NCI-H146 (cell line): Measurements from ENCODE around the gene ZNF511.
A peak's percentile ranks its signal among the peaks of the same experiment; 100 is the strongest.

Experiments used
- DNase-seq: peaks from one replicate; lab custom pipeline; 2025; lab: John Stamatoyannopoulos, UW

Gene ZNF511

DNA sequence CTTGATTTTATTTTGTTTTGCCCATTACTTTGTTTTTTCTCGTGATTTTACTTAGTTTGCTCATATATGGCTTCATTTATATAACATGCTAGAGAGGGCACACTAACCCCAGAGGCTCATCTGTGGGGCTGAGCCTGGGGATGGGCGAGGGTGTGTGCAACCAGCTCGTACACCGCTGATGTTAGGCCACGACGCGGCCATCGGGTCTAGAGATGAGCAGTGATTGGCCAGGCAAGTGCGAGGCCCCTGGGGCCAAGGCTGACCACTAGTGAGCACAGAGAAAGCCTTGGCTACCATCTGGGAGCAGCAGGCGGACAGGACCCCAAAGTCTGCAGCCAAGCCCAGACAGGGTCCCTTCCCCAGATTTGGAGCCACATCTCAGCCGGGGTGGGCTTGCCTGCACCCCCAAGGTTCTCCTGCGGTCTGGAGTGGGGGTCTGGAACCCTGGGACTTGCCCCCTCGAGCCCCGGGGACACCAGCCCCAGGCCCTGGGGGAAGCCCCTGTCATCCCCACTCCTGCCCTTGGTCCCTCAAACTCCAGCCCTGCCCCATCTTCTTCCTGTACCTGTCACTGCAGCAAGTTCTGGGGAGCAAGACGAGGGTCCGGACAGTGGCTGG is 45.4 kb downstream of the ZNF511 start:
- DNase-seq, result no peak

DNA sequence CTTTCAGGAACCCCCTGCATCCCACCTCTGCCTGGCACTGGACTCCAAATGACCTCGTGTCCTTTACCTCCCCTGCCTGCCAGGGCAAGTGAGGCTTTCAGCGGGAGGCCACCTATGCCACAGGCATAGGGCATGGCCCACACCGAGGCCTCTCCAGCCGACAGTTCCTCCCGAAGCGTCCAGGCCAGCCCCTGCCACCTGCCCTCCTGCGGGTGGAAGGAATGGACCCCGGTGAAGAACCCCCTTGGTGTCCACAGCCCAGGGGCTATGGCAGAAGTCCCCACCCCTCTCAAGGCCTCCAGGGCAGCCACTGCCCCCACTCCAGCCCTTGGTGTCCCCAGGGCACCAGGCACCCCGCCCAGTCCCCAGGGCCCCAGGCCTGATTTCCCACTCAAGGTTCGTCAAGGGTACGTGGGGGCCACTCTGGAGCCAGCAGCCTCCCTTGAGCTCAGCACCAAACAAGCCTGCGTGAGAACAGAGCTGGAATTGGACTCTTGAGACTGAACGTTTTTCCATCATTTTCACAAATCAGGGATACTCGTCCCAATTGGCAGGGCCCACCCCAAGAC is 46.0 kb downstream of the ZNF511 start:
- DNase-seq, result no peak

DNA sequence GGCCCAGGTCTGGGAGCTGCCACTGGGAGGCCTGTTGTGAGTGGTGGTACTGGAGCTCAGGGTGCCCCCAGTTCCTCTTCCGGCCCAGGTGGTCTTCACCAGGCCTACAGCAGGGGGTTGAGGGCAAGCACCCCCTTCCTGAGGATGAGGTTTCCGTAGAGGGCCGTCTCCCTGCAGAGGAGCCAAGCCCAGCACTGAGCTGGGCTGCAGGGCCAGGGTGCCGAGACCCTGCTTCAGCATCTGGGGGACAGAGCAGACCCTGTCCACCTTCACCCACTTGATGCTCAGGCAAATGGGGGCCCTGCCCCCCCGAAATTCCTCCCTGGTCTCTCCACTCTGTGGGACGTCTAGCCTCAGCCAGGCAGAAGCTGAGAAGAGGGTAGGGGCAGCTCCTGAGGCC is 46.6 kb downstream of the ZNF511 start:
- DNase-seq, result no peak

DNA sequence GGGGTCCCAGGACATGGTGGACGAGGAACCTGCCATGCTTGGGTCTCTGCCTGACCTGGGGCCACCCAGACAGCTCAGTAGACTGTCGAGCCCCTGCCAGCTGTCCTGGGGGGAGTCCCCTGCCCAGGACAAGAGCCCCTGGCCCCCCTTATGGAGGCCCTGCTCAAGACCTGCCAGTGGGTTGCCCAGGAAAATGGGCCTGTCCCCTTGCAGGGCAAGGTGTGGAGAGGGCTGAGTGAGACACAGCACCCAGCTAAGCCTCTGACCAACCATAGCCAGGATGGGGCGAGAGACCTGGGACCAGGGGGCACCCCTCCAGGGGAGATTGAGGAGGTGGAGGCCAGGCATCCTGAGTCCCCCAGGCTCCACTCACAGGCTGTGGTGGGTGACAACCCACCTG is 47.3 kb downstream of the ZNF511 start:
- no peak for DNase-seq

DNA sequence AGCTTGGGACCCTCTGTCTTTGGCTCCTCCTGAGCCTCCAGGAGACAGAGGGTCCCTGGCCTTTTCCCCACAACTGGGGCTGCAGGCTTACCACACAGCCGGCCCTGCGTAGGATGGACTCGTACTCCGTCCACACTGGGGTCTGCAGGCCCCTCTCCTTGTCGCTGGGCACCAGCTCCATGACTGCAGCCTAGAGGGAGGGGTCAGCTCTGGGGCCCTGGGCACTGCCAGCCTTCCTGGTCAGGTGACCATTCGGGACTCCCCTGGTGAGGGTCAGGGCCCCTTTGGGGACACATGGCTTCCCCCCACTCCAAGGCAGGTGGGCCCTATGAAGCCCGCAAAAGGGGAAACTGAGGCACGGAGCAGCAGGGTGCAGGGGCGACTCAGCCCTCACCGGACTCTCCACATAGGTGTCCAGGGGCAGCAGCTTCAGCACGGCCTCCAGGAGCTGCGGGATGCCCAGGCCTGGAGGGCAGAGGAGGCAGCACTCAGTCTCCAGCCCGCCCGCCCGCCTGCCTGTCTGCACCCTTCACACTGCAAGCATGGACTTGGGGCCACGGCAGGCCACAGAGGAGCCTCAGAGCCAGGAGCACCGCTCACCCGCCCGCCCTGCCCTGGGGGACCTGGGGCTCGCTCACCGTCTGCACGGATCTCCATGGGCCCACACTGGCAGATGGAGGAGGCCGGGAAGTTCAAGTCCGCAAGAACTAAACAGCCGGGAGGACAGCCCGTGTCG is 48.0 kb downstream of the ZNF511 start:
- no peak for DNase-seq

DNA sequence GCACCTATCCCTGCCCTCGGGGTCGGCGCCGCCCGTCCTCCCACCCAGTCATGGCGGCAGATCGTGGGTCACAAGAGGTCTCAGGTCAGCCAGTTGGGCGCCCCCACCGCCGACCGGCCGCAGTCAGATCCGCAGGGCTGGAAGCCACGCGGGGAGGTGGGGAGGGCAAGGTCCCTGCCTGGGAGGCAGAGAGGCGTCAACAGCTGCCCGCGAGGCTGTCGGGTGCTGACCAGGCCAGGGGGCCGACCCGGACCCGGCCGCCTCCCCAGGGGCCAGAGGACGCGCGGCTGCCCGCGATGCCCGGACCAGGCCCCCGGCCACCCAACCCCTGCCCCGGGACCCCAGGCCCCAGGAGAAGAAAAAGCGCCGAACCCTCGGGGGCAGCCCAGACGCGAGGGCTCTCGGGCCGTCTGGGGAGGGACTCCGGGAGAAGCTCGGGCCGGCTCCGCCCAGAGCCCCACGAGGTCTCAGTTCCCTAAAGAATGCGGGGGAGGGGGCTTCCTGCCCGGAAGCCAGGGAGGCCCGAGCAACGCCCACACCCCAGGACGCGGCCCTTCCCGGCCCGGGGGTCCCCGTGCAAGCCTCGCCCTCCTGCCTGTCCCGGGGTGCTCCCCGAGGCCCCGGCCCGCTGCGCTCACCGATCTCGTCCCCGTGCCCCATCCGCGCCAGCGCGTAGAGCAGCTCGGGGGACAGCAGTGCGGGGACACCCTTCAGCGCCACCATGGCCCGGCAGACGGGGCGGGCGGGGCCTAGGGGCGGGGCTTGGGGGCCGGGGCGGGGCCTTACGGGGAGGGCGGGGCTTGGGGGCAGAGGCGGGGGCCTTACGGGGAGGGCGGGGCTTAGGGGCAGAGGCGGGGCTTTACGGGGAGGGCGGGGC is 48.8 kb downstream of the ZNF511 start, which contains the start of gene FUOM:
Gene FUOM, minus strand, starts transcription at position 735 of the 877 bp plus-strand sequence. Its CDS starts 12 bp downstream, at position 723.
- DNase-seq, result peak; percentile 73

DNA sequence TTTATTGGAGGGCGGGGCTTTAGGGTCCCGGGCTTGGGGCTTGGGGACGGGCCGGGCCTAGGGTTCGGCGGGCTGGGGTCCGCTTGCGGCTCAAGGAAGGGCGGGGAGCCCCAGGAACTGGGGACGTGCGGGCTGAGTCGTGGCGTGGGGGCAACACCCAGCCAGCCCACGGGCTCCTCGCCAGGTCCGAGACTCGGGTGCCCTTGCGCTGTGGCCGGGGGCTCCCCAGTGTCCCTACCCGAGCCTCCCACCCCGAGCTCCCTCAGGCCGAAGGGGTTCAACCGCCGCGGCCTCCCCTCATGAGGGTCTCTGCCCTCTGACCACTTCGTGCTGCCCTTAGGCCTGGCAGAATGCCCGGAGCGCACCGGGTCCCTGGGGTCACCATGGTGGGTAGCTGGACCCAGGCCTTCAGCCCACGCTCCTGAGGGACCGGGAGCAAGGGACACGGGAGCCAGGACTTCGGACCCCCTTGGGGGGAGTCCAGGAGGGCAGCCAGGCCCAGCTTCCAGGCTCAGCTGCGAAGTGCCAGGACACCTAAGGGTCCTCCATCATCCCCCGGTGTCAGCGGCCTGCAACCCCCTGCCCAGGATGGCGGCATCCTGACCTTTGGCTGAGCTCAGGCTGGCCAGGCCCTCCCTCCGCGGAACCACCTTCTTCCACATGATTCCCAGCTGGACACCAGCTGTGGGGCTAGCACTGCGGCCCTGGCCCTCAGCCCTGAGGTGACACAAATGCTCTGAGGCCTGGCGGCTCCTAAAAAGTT is 49.6 kb downstream of the ZNF511 start:
- no peak for DNase-seq

DNA sequence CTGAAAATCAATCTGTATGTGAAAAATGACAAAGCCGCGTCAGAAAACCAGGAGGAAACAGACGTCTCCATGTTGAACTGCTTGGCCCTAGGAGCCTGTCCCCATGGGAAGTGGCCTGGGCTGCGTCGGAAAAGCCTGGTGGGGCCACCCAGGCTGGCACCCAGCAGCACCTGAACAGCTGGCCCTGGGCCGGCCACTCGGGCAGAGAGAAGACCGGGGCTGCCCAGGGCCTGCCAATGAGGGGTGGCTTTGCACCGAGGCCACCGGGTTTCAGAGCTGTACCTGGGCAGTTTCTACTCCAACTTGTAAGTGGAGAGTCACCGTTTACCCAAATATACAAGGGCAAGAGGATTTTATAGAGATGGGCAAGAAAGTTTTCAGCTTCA is 50.2 kb downstream of the ZNF511 start:
- no peak for DNase-seq

DNA sequence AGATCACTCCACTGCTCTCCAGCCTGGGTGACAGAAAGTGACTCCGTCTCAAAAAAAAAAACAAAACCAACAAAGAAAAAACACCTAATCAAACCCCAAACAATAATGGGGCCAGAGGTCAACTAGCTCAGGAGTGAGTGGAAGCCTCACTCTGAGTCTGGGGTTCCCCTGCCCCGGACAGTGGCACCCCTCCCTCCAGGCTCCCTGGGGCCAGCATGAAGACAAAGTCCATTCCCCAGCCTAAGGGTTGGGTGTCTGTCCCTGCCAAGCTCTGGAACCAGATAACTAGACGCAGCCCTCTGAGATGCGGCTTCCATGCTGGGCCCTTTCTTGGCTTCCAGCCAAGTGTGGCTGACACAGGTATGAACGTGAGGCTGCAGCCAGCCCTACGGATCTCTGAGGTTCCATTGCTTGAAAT is 50.8 kb downstream of the ZNF511 start:
- peak; percentile 82 for DNase-seq

DNA sequence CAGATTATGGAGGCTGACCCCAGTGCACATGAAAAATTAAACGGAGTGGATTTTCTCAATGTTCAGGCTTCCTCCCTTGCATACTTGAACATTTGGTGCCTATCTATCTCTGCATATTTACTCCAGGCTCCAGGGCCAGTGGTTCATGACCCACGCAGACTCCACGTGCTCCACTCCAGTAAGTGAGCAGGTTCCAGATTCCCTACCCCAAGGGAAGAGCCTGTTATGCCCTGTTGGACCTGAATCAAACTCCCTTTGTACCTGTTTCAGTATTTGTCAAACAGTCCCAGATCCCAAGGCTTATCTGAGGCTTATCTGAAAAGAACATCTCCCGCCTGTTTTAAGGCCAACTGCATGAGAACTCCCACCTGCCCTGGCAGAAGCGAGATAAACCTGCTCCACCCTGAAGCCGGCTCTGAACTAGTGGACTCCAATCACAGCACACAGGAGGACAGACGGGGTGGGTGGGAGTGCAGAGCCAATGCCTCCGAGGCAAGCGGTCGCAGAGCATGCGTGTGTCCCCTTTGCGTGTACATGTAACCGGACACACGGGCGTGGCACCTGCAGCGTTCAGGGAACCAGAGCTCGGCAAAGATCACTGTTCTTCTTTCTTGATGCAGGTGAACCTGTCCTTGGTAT is 51.4 kb downstream of the ZNF511 start:
- no peak for DNase-seq

DNA sequence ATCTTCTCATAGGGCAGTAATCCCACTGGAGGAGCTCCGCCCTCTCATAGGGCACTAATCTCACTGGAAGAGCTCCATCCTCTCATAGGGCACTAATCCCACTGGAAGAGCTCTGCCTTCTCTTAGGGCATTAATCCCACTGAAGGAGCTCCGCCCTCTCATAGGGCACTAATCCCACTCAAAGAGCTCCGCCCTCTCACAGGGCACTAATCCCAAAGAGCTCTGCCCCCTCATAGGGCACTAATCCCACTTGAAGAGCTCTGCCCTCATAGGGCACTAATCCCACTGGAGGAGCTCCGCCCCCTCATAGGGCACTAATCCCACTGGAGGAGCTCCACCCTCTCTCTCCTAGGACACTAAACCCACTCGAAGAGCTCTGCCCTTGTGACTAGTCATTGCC is 52.5 kb downstream of the ZNF511 start:
- DNase-seq, result no peak

DNA sequence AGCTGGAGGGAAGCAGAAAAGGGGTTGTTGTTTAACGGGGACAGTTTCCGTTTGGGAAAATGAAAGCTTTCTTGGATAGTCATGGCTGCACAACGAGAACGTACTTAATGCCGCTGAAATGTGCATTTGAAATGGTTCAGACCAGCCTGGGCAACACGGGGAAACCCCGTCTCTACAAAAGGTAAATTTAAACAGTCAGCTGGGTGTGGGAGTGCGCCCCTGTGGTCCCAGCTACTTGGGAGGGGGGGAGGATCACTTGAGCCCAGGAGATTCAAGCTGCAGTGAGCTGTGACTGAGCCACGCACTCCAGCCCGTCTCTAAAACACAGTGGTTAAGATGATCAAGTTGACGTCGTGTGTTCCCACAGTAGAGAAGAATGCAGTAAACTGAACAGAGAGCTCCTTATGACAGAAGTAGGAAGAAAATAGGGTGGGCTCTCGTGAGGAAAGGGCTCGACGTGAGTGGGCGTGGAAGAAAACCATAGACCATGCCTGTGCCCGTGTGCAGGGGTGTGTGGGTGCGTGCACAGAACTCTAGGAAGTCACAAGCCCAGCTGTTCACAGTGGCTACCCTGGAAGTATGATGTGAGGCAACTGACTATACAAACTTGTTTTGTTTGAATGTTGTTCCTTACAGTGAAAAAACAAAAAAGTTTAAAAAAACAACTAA is 53.2 kb downstream of the ZNF511 start:
- no peak for DNase-seq
